Chondrocyte (in vitro differentiated cells): Measurements from ENCODE around the gene CSRP1. TPM values are rescaled to one million over a fixed set of nuclear protein-coding genes. Genes with fewer than 3 reads are reported as not detected.

ENCODE experiments used
- DNase-seq: peaks from one replicate; pipeline ENCODE4 v3.0.0; 2021; ENCODE audit warnings: mixed read lengths, low spot score
- H3K27ac Mint-ChIP-seq: one replicate; pipeline ENCODE4 v1.8.0; 2021; ENCODE audit warnings: mild to moderate bottlenecking, moderate library complexity, mixed read lengths; ENCODE audit not compliant: unreplicated experiment
- H3K27me3 Mint-ChIP-seq: 2 replicates; pipeline ENCODE4 v1.8.0; 2021; ENCODE audit warnings: low read depth, mixed read lengths
- H3K36me3 Mint-ChIP-seq: 2 replicates; pipeline ENCODE4 v1.8.0; 2021; ENCODE audit warnings: low read depth, mixed read lengths
- H3K4me1 Mint-ChIP-seq: 2 replicates; pipeline ENCODE4 v1.8.0; 2021; ENCODE audit warnings: low read depth, mild to moderate bottlenecking, mixed read lengths
- H3K4me3 Mint-ChIP-seq: one replicate; pipeline ENCODE4 v1.8.0; 2021; ENCODE audit warnings: mild to moderate bottlenecking, moderate library complexity, mixed read lengths; ENCODE audit not compliant: unreplicated experiment
- H3K9me3 Mint-ChIP-seq: 2 replicates; pipeline ENCODE4 v1.8.0; 2021; ENCODE audit warnings: low read depth, mixed read lengths
- CTCF ChIP-seq: fragments of 200-600 bp; sonication (generic); IDR thresholded peaks from 2 replicates; pipeline ENCODE4 v1.5.0; 2021; ENCODE audit warnings: antibody characterized with exemption, mild to moderate bottlenecking, moderate library complexity
- total RNA-seq: library from RNA; stranded (reverse); gene quantifications from 3 replicates; pipeline ENCODE4 v1.2.1, GENCODE V29; 2021

Gene CSRP1
- total RNA-seq, 1 donor from 2014 or later = 5.9 TPM

- H3K4me1 Mint-ChIP-seq = peaks cover 64% of the 10 kb centered on the region
- no peaks in the 10 kb centered on the region for H3K36me3 Mint-ChIP-seq
- H3K27ac Mint-ChIP-seq = peak overlapping the region; percentile 99
- DNase-seq = no peak
- TF ChIP-seq CTCF = no peak
- H3K27me3 Mint-ChIP-seq = no peaks in the 10 kb centered on the region
- no peak overlapping the region for H3K4me3 Mint-ChIP-seq
- no peaks in the 10 kb centered on the region for H3K9me3 Mint-ChIP-seq
Observed at GRCh38 chr1:201501812-201502510, 5.0 kb downstream of the CSRP1 start.

- H3K9me3 Mint-ChIP-seq = no peaks in the 10 kb centered on the region
- no peak for DNase-seq
- TF ChIP-seq CTCF = no peak
- H3K27ac Mint-ChIP-seq = peak overlapping the region; percentile 85
- H3K4me1 Mint-ChIP-seq = peaks cover 67% of the 10 kb centered on the region
- no peaks in the 10 kb centered on the region for H3K36me3 Mint-ChIP-seq
- H3K27me3 Mint-ChIP-seq = no peaks in the 10 kb centered on the region
- H3K4me3 Mint-ChIP-seq = no peak overlapping the region
Observed at GRCh38 chr1:201501144-201501543, 5.8 kb downstream of the CSRP1 start.

- H3K4me3 Mint-ChIP-seq = no peak overlapping the region
- peak overlapping the region; percentile 85 for H3K27ac Mint-ChIP-seq
- no peaks in the 10 kb centered on the region for H3K27me3 Mint-ChIP-seq
- DNase-seq = no peak
- peaks cover 67% of the 10 kb centered on the region for H3K4me1 Mint-ChIP-seq
- no peaks in the 10 kb centered on the region for H3K36me3 Mint-ChIP-seq
- no peaks in the 10 kb centered on the region for H3K9me3 Mint-ChIP-seq
- no peak for TF ChIP-seq CTCF
Observed at GRCh38 chr1:201500670-201501120, 6.2 kb downstream of the CSRP1 start.

- Mint-ChIP-seq H3K4me3 (no peak overlapping the region), H3K9me3 (no peaks in the 10 kb centered on the region), H3K4me1 (peaks cover 65% of the 10 kb centered on the region)
Observed at GRCh38 chr1:201499795-201500669, 6.9 kb downstream of the CSRP1 start.

More at GRCh38 chr1:201499795-201500669, 6.9 kb downstream of the CSRP1 start:
- no peak for TF ChIP-seq CTCF
- no peak for DNase-seq
- Mint-ChIP-seq H3K27ac (peak overlapping the region; percentile 85), H3K36me3 (no peaks in the 10 kb centered on the region), H3K27me3 (no peaks in the 10 kb centered on the region)
